ENCODE results near the gene PRKG1. TPM values are rescaled to one million over a fixed set of nuclear protein-coding genes. Genes with fewer than 3 reads are reported as not detected.

The PRKG1 gene
- total RNA-seq, 1 experiment from 2014 or later: 10.4 TPM

DNA sequence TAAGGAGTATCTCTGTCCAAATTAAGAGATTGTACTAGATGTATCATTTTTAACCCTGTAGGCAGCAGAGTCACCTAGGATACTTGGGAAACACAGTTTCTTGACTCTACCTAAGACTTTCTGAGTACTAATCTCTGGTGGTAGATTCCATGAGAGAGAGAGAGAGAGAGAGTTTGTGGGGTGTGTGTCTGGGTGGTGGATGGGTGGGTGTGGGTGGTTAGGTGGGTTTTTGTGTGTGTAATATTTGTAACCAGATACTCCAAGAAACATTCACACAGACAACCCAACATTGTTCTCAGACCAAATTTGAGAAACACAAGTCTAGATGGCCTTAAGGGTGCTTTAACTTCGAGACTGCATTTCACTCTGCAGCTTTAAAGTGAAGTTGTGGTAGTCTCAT, 215.2 kb downstream of the PRKG1 start:
- no peak overlapping the region for H3T11ph ChIP-seq (ENCODE audit: low read length)
- H2AK5ac ChIP-seq (ENCODE audit: insufficient read length, low read length): no peak overlapping the region
- H3K4me1 ChIP-seq (ENCODE audit: insufficient read depth, low read length): no peaks in the 10 kb centered on the region
- H3K9ac ChIP-seq (ENCODE audit: extremely low read depth, insufficient read length, low read length): no peak overlapping the region
- H4K91ac ChIP-seq (ENCODE audit: insufficient read length, low read depth, low read length): no peak overlapping the region
- no peak overlapping the region for H4K5ac ChIP-seq (ENCODE audit: insufficient read length, low read depth, low read length)
- H3K4ac ChIP-seq (ENCODE audit: low read depth, low read length): no peak overlapping the region
- H3K27me3 ChIP-seq (ENCODE audit: insufficient read depth, low read length): no peaks in the 10 kb centered on the region
- WGBS (ENCODE audit: extremely low coverage, insufficient read length, low lambda C conversion rate): no CpG with 5 or more reads among the region's 1 CpG
- DNase-seq: no peak
- H4K20me1 ChIP-seq (ENCODE audit: control insufficient read depth, insufficient read depth, insufficient read length): no peaks in the 10 kb centered on the region
- H3K14ac ChIP-seq (ENCODE audit: insufficient read depth, low read length): no peak overlapping the region
- no peak overlapping the region for H2BK120ac ChIP-seq (ENCODE audit: low read depth, low read length, poor library complexity, severe bottlenecking)
- Mint-ChIP-seq H3K27me3 (ENCODE audit: low read depth) (no peaks in the 10 kb centered on the region; the same call in 1 of the 2 replicates), H3K4me1 (no peaks in the 10 kb centered on the region; a peak in 2 of 4 replicates), H3K9me3 (no peaks in the 10 kb centered on the region), H3K4me3 (no peak overlapping the region), H3K27ac (peak overlapping the region in 1 of 3 experiments; percentile 25; a peak in 1 of 7 replicates), H3K36me3 (ENCODE audit: insufficient read depth in 1 of 3, low read depth in 3 of 3) (no peaks in the 10 kb centered on the region)
- H3K79me2 ChIP-seq (ENCODE audit: insufficient read depth, low read length): no peaks in the 10 kb centered on the region
- H3K79me1 ChIP-seq (ENCODE audit: insufficient read depth, low read depth, low read length, poor library complexity, severe bottlenecking): no peaks in the 10 kb centered on the region
- H3K4me2 ChIP-seq (ENCODE audit: insufficient read depth, insufficient read length, low read length): no peak overlapping the region
- no peak overlapping the region for H3K18ac ChIP-seq (ENCODE audit: insufficient read length, low read depth, low read length)
- no peak overlapping the region for H3K23ac ChIP-seq (ENCODE audit: insufficient read length, low read depth, low read length)
- TF ChIP-seq CTCF (conservative IDR thresholded peaks at IDR 0.05): no peak
- no peak overlapping the region for H2BK15ac ChIP-seq (ENCODE audit: low read depth, low read length)
- H3K23me2 ChIP-seq (ENCODE audit: insufficient read length, low read depth, low read length, poor library complexity, severe bottlenecking): no peaks in the 10 kb centered on the region
- H3K27ac ChIP-seq (ENCODE audit: insufficient read length, low read depth, low read length): no peak overlapping the region
- no peak overlapping the region for H2AFZ ChIP-seq (ENCODE audit: low read length)
- no peak overlapping the region for H2BK5ac ChIP-seq (ENCODE audit: insufficient read length, low read length)
- H3K56ac ChIP-seq (ENCODE audit: insufficient read length, low read depth, low read length): no peak overlapping the region
- no peak overlapping the region for H2BK12ac ChIP-seq (ENCODE audit: insufficient read length, low read depth, low read length)
- H4K8ac ChIP-seq (replicated peaks; ENCODE audit: insufficient read length, low read depth, low read length): no peak overlapping the region
- H3K9me3 ChIP-seq (ENCODE audit: control insufficient read depth, low read depth, low read length): no peaks in the 10 kb centered on the region
- no peak overlapping the region for H2BK20ac ChIP-seq (ENCODE audit: low read depth, low read length, poor library complexity, severe bottlenecking)

Data from H9 (cell line).